HCT116 (cell line): ENCODE results near the gene ELMO2. TPM values are rescaled to one million over a fixed set of nuclear protein-coding genes. Genes with fewer than 3 reads are reported as not detected.
"Not testable (repeated sequence)": the region's sequence is repeated elsewhere in the genome, so short reads cannot be mapped to it uniquely, and the experiment has no call there.

Source experiments
- ATAC-seq: fragments of 200-7000 bp; cut with Tn5 transposase; 2 replicates; pipeline ENCODE4 v1.9.1; 2020; ENCODE audit warnings: mild to moderate bottlenecking, moderate library complexity
- BruUV-seq: library from RNA; stranded (reverse); fragments of 400-500 nt; replicated peaks from 2 replicates; lab custom pipeline; 2021; lab: Mats Ljungman, UMichigan
- CTCF ChIA-PET: fragments of 300-600 bp; sonication (Branson Sonifier 250); formaldehyde crosslinking; loops from one replicate; lab custom pipeline; 2021; ENCODE audit warnings: antibody characterized with exemption; lab: Charles Lee
- POLR2A ChIA-PET: fragments of 300-600, 350-600 bp; sonication (Branson Sonifier 250); formaldehyde crosslinking; loops from one replicate; lab custom pipeline; 2021; ENCODE audit warnings: antibody characterized with exemption; lab: Charles Lee
- RAD21 ChIA-PET, 2 experiments: fragments of 300-600 bp; sonication (Branson Sonifier 250); formaldehyde crosslinking; loops; one replicate each; lab custom pipeline; 2023; ENCODE audit warnings: low total read pairs in 2 of 2; ENCODE audit not compliant: uncharacterized antibody in 2 of 2, unreplicated experiment in 2 of 2, low non-redundant PET in 1 of 2; lab: Charles Lee
- DNase-seq: peaks from one replicate; pipeline ENCODE4 v3.0.0-alpha.2; 2010; ENCODE audit warnings: low read depth, low spot score
- H2AFZ ChIP-seq: fragments of 200-600 bp; shearing (Covaris generic), sonication (generic); 2 replicates; pipeline ENCODE4 v1.6.1; 2017; ENCODE audit warnings: low read depth, mixed run types, mixed read lengths, antibody characterized with exemption, low read length; ENCODE audit not compliant: poor library complexity, severe bottlenecking
- H3K27ac ChIP-seq: 2 replicates; pipeline ENCODE4 v1.5.1; 2012; ENCODE audit warnings: low read depth, low read length
- H3K27me3 ChIP-seq: fragments of 200-600 bp; sonication (generic); 2 replicates; pipeline ENCODE4 v1.6.1; 2016; ENCODE audit warnings: mixed run types, low read length, mixed read lengths; ENCODE audit not compliant: insufficient read depth
- H3K36me3 ChIP-seq, 2 experiments: fragments of 200-500 bp in 1 of 2; fragments of 200-600 bp in 1 of 2; sonication (Bioruptor generic) in 1 of 2; sonication (generic) in 1 of 2; 2 replicates each; pipeline versions ENCODE4 v1.5.1 to v1.6.1; 2014 to 2016; ENCODE audit warnings: low read length in 2 of 2, inconsistent platforms in 1 of 2, mixed read lengths in 1 of 2, mixed run types in 1 of 2; ENCODE audit not compliant: insufficient read depth in 2 of 2, control insufficient read depth in 1 of 2
- H3K4me1 ChIP-seq, 2 experiments: fragments of 200-600 bp in 1 of 2; sonication (generic) in 1 of 2; 2 replicates each; pipeline versions ENCODE4 v1.5.1 to v1.6.1; 2012 to 2017; ENCODE audit warnings: low read length in 2 of 2, inconsistent platforms in 1 of 2, mild to moderate bottlenecking in 1 of 2, mixed read lengths in 1 of 2, mixed run types in 1 of 2, moderate library complexity in 1 of 2; ENCODE audit not compliant: insufficient read depth in 2 of 2, control insufficient read depth in 1 of 2
- H3K4me2 ChIP-seq: fragments of 200-600 bp; sonication (generic); 2 replicates; pipeline ENCODE4 v1.6.1; 2017; ENCODE audit warnings: mixed run types, low read length, mixed read lengths
- H3K4me3 ChIP-seq, 2 experiments: fragments of 200-600 bp in 1 of 2; sonication (generic) in 1 of 2; replicated peaks in 1 of 2; 2 replicates each; pipeline ENCODE4 v1.5.1; 2011 to 2016; ENCODE audit warnings: low read length in 2 of 2, control low read depth in 1 of 2, low read depth in 1 of 2, mild to moderate bottlenecking in 1 of 2, mixed read lengths in 1 of 2, mixed run types in 1 of 2
- H3K79me2 ChIP-seq: fragments of 200-600 bp; sonication (generic); 2 replicates; pipeline ENCODE4 v1.6.1; 2017; ENCODE audit warnings: mild to moderate bottlenecking, mixed run types, low read length, moderate library complexity, mixed read lengths; ENCODE audit not compliant: insufficient read depth
- H3K9ac ChIP-seq: fragments of 200-600 bp; sonication (generic); 2 replicates; pipeline ENCODE4 v1.6.1; 2016; ENCODE audit warnings: low read length, mixed read lengths
- H3K9me2 ChIP-seq: fragments of 200-600 bp; sonication (generic), shearing (Covaris generic); 2 replicates; pipeline ENCODE4 v1.6.1; 2017; ENCODE audit warnings: mixed run types, mild to moderate bottlenecking, moderate library complexity; ENCODE audit not compliant: insufficient read depth
- H3K9me3 ChIP-seq, 2 experiments: fragments of 200-500 bp in 1 of 2; fragments of 200-600 bp in 1 of 2; sonication (Bioruptor generic) in 1 of 2; sonication (generic) in 1 of 2; 2 replicates each; pipeline ENCODE4 v1.6.1; 2014 to 2017; ENCODE audit warnings: low read length in 2 of 2, mixed read lengths in 2 of 2, inconsistent platforms in 1 of 2, low read depth in 1 of 2, mild to moderate bottlenecking in 1 of 2, mixed run types in 1 of 2, moderate library complexity in 1 of 2; ENCODE audit not compliant: control insufficient read depth in 1 of 2, insufficient read depth in 1 of 2
- H4K20me1 ChIP-seq: fragments of 200-600 bp; sonication (generic), shearing (Covaris generic); 2 replicates; pipeline ENCODE4 v1.6.1; 2017; ENCODE audit warnings: mixed run types, mild to moderate bottlenecking, moderate library complexity; ENCODE audit not compliant: insufficient read depth
- EZH2phosphoT487 ChIP-seq: fragments of 200-600 bp; IDR thresholded peaks from 2 replicates; pipeline ENCODE4 v1.6.1; 2018; ENCODE audit warnings: antibody characterized with exemption, borderline replicate concordance
- POLR2A ChIP-seq: IDR thresholded peaks from 2 replicates; pipeline ENCODE4 v1.7.0; 2011; ENCODE audit warnings: borderline replicate concordance; ENCODE audit not compliant: insufficient read depth, insufficient read length; ENCODE audit errors: extremely low read depth
- POLR2AphosphoS5 ChIP-seq: IDR thresholded peaks from 2 replicates; pipeline ENCODE4 v1.6.1; 2011; ENCODE audit warnings: mild to moderate bottlenecking, low read depth, low read length, moderate library complexity
- RAD21 ChIP-seq: IDR thresholded peaks from 2 replicates; pipeline ENCODE4 v1.6.1; 2012; ENCODE audit warnings: low read depth, mild to moderate bottlenecking
- SIN3A ChIP-seq: IDR thresholded peaks from 2 replicates; pipeline ENCODE4 v1.6.1; 2012; ENCODE audit warnings: low read depth
- SRF ChIP-seq: IDR thresholded peaks from 2 replicates; pipeline ENCODE4 v1.6.1; 2012; ENCODE audit warnings: low read depth
- TCF7L2 ChIP-seq: IDR thresholded peaks from 2 replicates; pipeline ENCODE4 v1.7.0; 2011; ENCODE audit warnings: borderline replicate concordance, inconsistent platforms; ENCODE audit not compliant: insufficient read depth, insufficient read length; ENCODE audit errors: extremely low read depth
- ZFX ChIP-seq: fragments of 450-650 bp; IDR thresholded peaks from 2 replicates; pipeline ENCODE4 v1.6.1; 2017
- ZNF274 ChIP-seq: fragments of 200-500 bp; sonication (Bioruptor generic); IDR thresholded peaks from 2 replicates; pipeline ENCODE4 v1.6.1; 2014; ENCODE audit warnings: mild to moderate bottlenecking, low read depth, low read length, inconsistent platforms
- intact Hi-C: fragments of 100-400 bp; cut with micrococcal nuclease; formaldehyde crosslinking; loops from 2 replicates; pipeline ENCODE4 v1.10.0; 2022
- total RNA-seq: library from RNA; stranded (reverse); gene quantifications from one replicate; pipeline ENCODE4 v1.2.1, GENCODE V29; 2021; ENCODE audit not compliant: unreplicated experiment
- TF ChIP-seq, protein P1 (sequence below): IDR thresholded peaks from 2 replicates; pipeline ENCODE4 v1.6.1; 2012; ENCODE audit warnings: low read depth

ELMO2 gene
- total RNA-seq, 1 experiment from 2014 or later: 22.9 TPM

DNA sequence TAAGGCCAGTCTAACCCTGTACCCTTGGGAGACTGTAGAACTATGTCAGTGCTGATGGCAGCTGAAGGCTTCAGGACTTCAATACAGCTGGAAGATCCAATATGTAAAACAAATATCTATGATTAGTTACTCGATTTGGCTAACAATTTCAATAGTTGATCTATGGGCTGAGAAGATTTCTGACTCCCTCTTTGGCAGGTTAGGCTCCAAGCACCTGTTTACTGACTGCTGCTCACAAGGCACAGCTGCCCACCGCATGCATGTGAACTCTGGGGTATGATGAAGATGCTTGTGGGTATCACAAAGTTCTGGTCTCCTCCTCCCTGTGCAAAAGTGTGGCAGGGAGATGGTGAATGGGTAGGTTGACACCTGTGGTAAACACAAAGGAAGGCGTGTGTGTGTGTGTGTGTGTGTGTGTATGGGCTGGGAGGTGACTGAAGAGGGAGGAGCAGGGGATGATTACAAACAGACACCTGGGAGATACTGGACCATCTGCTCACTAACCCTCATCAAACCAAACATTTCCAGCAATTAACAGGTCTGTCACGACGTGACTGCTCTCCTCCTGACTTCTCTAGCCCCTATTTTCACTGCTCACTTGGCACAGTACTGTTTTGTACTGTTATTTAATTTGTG, 18.1 kb downstream of the ELMO2 start:
- no peak overlapping the region for H3K4me2 ChIP-seq
- ChIA-PET RAD21 (no interaction called here), CTCF (no interaction called here), POLR2A (no interaction called here)
- H3K79me2 ChIP-seq: no peaks in the 10 kb centered on the region
- no peaks in the 10 kb centered on the region for H4K20me1 ChIP-seq
- no peak overlapping the region for H3K27ac ChIP-seq
- H3K4me1 ChIP-seq: no peaks in the 10 kb centered on the region
- intact Hi-C loops: no loop called here
- H3K9me2 ChIP-seq: no peaks in the 10 kb centered on the region
- no peak overlapping the region for H3K4me3 ChIP-seq
- H3K36me3 ChIP-seq: peaks cover 4 to 24% of the 10 kb centered on the region in 2 experiments; a peak in 3 of 4 replicates
- H3K9me3 ChIP-seq: no peaks in the 10 kb centered on the region
- H3K9ac ChIP-seq: no peak overlapping the region
- BruUV-seq: no TSS peak
- TF ChIP-seq EZH2phosphoT487: no peak
- TF ChIP-seq POLR2A: no peak
- TF ChIP-seq SRF: no peak
- TF ChIP-seq TCF7L2: no peak
- no peak for TF ChIP-seq SIN3A
- TF ChIP-seq, protein P1, sequence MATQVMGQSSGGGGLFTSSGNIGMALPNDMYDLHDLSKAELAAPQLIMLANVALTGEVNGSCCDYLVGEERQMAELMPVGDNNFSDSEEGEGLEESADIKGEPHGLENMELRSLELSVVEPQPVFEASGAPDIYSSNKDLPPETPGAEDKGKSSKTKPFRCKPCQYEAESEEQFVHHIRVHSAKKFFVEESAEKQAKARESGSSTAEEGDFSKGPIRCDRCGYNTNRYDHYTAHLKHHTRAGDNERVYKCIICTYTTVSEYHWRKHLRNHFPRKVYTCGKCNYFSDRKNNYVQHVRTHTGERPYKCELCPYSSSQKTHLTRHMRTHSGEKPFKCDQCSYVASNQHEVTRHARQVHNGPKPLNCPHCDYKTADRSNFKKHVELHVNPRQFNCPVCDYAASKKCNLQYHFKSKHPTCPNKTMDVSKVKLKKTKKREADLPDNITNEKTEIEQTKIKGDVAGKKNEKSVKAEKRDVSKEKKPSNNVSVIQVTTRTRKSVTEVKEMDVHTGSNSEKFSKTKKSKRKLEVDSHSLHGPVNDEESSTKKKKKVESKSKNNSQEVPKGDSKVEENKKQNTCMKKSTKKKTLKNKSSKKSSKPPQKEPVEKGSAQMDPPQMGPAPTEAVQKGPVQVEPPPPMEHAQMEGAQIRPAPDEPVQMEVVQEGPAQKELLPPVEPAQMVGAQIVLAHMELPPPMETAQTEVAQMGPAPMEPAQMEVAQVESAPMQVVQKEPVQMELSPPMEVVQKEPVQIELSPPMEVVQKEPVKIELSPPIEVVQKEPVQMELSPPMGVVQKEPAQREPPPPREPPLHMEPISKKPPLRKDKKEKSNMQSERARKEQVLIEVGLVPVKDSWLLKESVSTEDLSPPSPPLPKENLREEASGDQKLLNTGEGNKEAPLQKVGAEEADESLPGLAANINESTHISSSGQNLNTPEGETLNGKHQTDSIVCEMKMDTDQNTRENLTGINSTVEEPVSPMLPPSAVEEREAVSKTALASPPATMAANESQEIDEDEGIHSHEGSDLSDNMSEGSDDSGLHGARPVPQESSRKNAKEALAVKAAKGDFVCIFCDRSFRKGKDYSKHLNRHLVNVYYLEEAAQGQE: no peak
- no peak for TF ChIP-seq ZNF274
- TF ChIP-seq POLR2AphosphoS5: no peak
- no peak for TF ChIP-seq RAD21
- TF ChIP-seq ZFX: no peak
- H3K27me3 ChIP-seq: no peaks in the 10 kb centered on the region
- H2AFZ ChIP-seq: no peak overlapping the region
- ATAC-seq (no peak), DNase-seq (no peak)

DNA sequence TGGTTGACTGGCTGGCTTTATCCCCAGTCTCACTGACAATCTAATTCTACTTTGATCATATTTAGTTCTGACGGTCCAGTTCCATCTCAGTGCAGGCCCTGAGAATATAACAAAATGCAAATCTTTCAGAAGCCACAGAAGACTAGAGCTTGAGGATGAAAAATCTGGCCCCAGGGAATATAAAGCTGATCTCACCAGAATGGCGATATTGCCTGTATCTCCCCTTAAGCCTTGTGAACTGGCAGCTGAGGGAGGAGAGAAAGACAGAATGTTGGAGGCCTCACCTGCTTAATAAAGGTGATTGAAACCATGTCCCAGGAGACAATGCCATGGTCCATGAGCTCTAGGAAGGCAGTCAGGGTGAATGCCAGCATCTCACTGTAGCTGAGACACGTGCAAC, 19.4 kb downstream of the ELMO2 start:
- POLR2A ChIA-PET, H3K9me2 ChIP-seq, H3K4me3 ChIP-seq, H2AFZ ChIP-seq, BruUV-seq, H3K27me3 ChIP-seq, ATAC-seq, DNase-seq, CTCF ChIA-PET, H3K9me3 ChIP-seq, H4K20me1 ChIP-seq, H3K4me2 ChIP-seq, H3K4me1 ChIP-seq, RAD21 ChIA-PET, H3K27ac ChIP-seq, H3K9ac ChIP-seq, H3K79me2 ChIP-seq, intact Hi-C loops: not testable (repeated sequence)
- peaks cover 4 to 20% of the 10 kb centered on the region in 2 experiments; a peak in 2 of 4 replicates for H3K36me3 ChIP-seq
